ENCODE measurements around the gene SGTA.

SGTA gene

GRCh38 chr19:2815923-2816322 lies 32.9 kb upstream of the SGTA start:
- no peaks in the 10 kb centered on the region for H3K9me3 ChIP-seq (ENCODE audit: insufficient read depth, low read length)
- H3K79me2 ChIP-seq (ENCODE audit: insufficient read depth, low read length) = no peaks in the 10 kb centered on the region
- no peak overlapping the region for H2AFZ ChIP-seq (ENCODE audit: low read depth, low read length, severe bottlenecking)
- H3F3A ChIP-seq (ENCODE audit: insufficient read depth) = no peaks in the 10 kb centered on the region
- H3K4me2 ChIP-seq (ENCODE audit: low read depth, low read length, poor library complexity, severe bottlenecking) = no peak overlapping the region
- no peak overlapping the region for H3K9ac ChIP-seq (ENCODE audit: low read length)
- no peaks in the 10 kb centered on the region for H3K27me3 ChIP-seq (ENCODE audit: low read length)
- no peaks in the 10 kb centered on the region for H3K9me2 ChIP-seq (replicated peaks; ENCODE audit: insufficient read depth, low read length)
- H3K27ac ChIP-seq (ENCODE audit: low read depth, low read length) = no peak overlapping the region
- TF ChIP-seq EZH2phosphoT487 (conservative IDR thresholded peaks at IDR 0.05; ENCODE audit: low read length) = no peak
- TF ChIP-seq CTCF (IDR thresholded peaks at IDR 0.05; ENCODE audit: insufficient read depth, low read length, poor library complexity, severe bottlenecking) = no peak
- H3K4me3 ChIP-seq (ENCODE audit: insufficient read depth, low read length, poor library complexity, severe bottlenecking) = no peak overlapping the region
- no peaks in the 10 kb centered on the region for H3K36me3 ChIP-seq (ENCODE audit: low read length)
- H4K20me1 ChIP-seq (ENCODE audit: low read depth, low read length) = no peaks in the 10 kb centered on the region

- no peaks in the 10 kb centered on the region for H3K36me3 ChIP-seq (ENCODE audit: low read length)
These were observed 32.1 kb upstream of the SGTA start for GRCh38 chr19:2815191-2815614.

GRCh38 chr19:2814426-2814825 lies 31.4 kb upstream of the SGTA start:
- Histone ChIP-seq H3K4me3 (ENCODE audit: insufficient read depth, low read length, poor library complexity, severe bottlenecking) (no peak overlapping the region), H4K20me1 (ENCODE audit: low read depth, low read length) (no peaks in the 10 kb centered on the region), H3K9ac (ENCODE audit: low read length) (no peak overlapping the region), H3K27me3 (ENCODE audit: low read length) (no peaks in the 10 kb centered on the region), H3K4me2 (ENCODE audit: low read depth, low read length, poor library complexity, severe bottlenecking) (no peak overlapping the region), H2AFZ (ENCODE audit: low read depth, low read length, severe bottlenecking) (no peak overlapping the region), H3K9me3 (ENCODE audit: insufficient read depth, low read length) (no peaks in the 10 kb centered on the region), H3K27ac (ENCODE audit: low read depth, low read length) (no peak overlapping the region), H3K9me2 (replicated peaks; ENCODE audit: insufficient read depth, low read length) (no peaks in the 10 kb centered on the region), H3K36me3 (ENCODE audit: low read length) (no peaks in the 10 kb centered on the region), H3F3A (ENCODE audit: insufficient read depth) (no peaks in the 10 kb centered on the region), H3K79me2 (ENCODE audit: insufficient read depth, low read length) (no peaks in the 10 kb centered on the region)
- TF ChIP-seq CTCF (IDR thresholded peaks at IDR 0.05; ENCODE audit: insufficient read depth, low read length, poor library complexity, severe bottlenecking) = no peak
- no peak for TF ChIP-seq EZH2phosphoT487 (conservative IDR thresholded peaks at IDR 0.05; ENCODE audit: low read length)

More at GRCh38 chr19:2815191-2815614, 32.1 kb upstream of the SGTA start:
- no peaks in the 10 kb centered on the region for H3K9me2 ChIP-seq (replicated peaks; ENCODE audit: insufficient read depth, low read length)
- H3K4me2 ChIP-seq (ENCODE audit: low read depth, low read length, poor library complexity, severe bottlenecking) = no peak overlapping the region
- H3K27me3 ChIP-seq (ENCODE audit: low read length) = no peaks in the 10 kb centered on the region
- H3F3A ChIP-seq (ENCODE audit: insufficient read depth) = no peaks in the 10 kb centered on the region
- H3K27ac ChIP-seq (ENCODE audit: low read depth, low read length) = no peak overlapping the region
- no peaks in the 10 kb centered on the region for H3K9me3 ChIP-seq (ENCODE audit: insufficient read depth, low read length)
- H3K79me2 ChIP-seq (ENCODE audit: insufficient read depth, low read length) = no peaks in the 10 kb centered on the region
- H4K20me1 ChIP-seq (ENCODE audit: low read depth, low read length) = no peaks in the 10 kb centered on the region
- no peak overlapping the region for H2AFZ ChIP-seq (ENCODE audit: low read depth, low read length, severe bottlenecking)
- no peak overlapping the region for H3K4me3 ChIP-seq (ENCODE audit: insufficient read depth, low read length, poor library complexity, severe bottlenecking)
- no peak overlapping the region for H3K9ac ChIP-seq (ENCODE audit: low read length)
- no peak for TF ChIP-seq CTCF (IDR thresholded peaks at IDR 0.05; ENCODE audit: insufficient read depth, low read length, poor library complexity, severe bottlenecking)
- TF ChIP-seq EZH2phosphoT487 (conservative IDR thresholded peaks at IDR 0.05; ENCODE audit: low read length) = no peak

Measured in SU-DHL-6 (cell line).